Brain microvascular endothelial cell (primary cell): ENCODE results near the gene RSBN1L.

ENCODE experiments used
- DNase-seq: peaks from one replicate; pipeline ENCODE4 v3.0.0-alpha.2; 2020
- H3K27ac ChIP-seq: fragments of 250-450 bp; sonication (Bioruptor Pico); 2 replicates; pipeline ENCODE4 v1.5.1; 2020; ENCODE audit warnings: mild to moderate bottlenecking, moderate library complexity
- H3K27me3 ChIP-seq: fragments of 250-450 bp; sonication (Bioruptor Pico); replicated peaks from 2 replicates; pipeline ENCODE4 v1.5.1; 2020; ENCODE audit warnings: mild to moderate bottlenecking
- H3K36me3 ChIP-seq: fragments of 250-450 bp; sonication (Bioruptor Pico); replicated peaks from 2 replicates; pipeline ENCODE4 v1.5.1; 2020; ENCODE audit warnings: mild to moderate bottlenecking
- H3K4me3 ChIP-seq: 2 replicates; pipeline ENCODE4 v1.5.1; 2011; ENCODE audit warnings: low read depth, mild to moderate bottlenecking, control low read depth, low read length, moderate library complexity
- CTCF ChIP-seq: IDR thresholded peaks from 2 replicates; pipeline ENCODE4 v1.5.1; 2011; ENCODE audit warnings: low read depth, mild to moderate bottlenecking, moderate library complexity, low read length, control low read depth, inconsistent platforms; ENCODE audit errors: missing control alignments
- in situ Hi-C: cut with HindIII; loops from 2 replicates; pipeline ENCODE4 v1.10.0; 2017; ENCODE audit warnings: low sequenced_read_pairs, low pct_ligation_motif_present

Gene RSBN1L

GRCh38 chr7:77757589-77757988 is 61.3 kb downstream of the RSBN1L start:
- H3K27me3 ChIP-seq = no peaks in the 10 kb centered on the region
- no peak overlapping the region for H3K27ac ChIP-seq
- H3K4me3 ChIP-seq = no peak overlapping the region
- in situ Hi-C loops = loop anchor here (25.0 kb wide), 1 partner anchor 95 kb away; no protein-coding TSS in a partner anchor
- TF ChIP-seq CTCF = no peak
- DNase-seq = no peak
- no peaks in the 10 kb centered on the region for H3K36me3 ChIP-seq

GRCh38 chr7:77759294-77759889 is 63.1 kb downstream of the RSBN1L start:
- peak; percentile 81 for DNase-seq
- TF ChIP-seq CTCF = peak; percentile 74
- Histone ChIP-seq H3K36me3 (no peaks in the 10 kb centered on the region), H3K27me3 (no peaks in the 10 kb centered on the region), H3K4me3 (no peak overlapping the region), H3K27ac (no peak overlapping the region)
- in situ Hi-C loops = loop anchor here (25.0 kb wide), 1 partner anchor 97 kb away; no protein-coding TSS in a partner anchor

GRCh38 chr7:77760809-77761453 is 64.7 kb downstream of the RSBN1L start:
- no peak for TF ChIP-seq CTCF
- in situ Hi-C loops = loop anchor here (25.0 kb wide), 1 partner anchor 99 kb away; no protein-coding TSS in a partner anchor
- DNase-seq = no peak
- Histone ChIP-seq H3K27me3 (no peaks in the 10 kb centered on the region), H3K4me3 (no peak overlapping the region), H3K27ac (no peak overlapping the region), H3K36me3 (no peaks in the 10 kb centered on the region)

GRCh38 chr7:77765481-77765880 is 69.2 kb downstream of the RSBN1L start:
- no peak overlapping the region for H3K4me3 ChIP-seq
- DNase-seq = no peak
- no peak for TF ChIP-seq CTCF
- H3K36me3 ChIP-seq = no peaks in the 10 kb centered on the region
- in situ Hi-C loops = loop anchor here (25.0 kb wide), 1 partner anchor 103 kb away; no protein-coding TSS in a partner anchor
- H3K27me3 ChIP-seq = no peaks in the 10 kb centered on the region
- H3K27ac ChIP-seq = no peak overlapping the region

GRCh38 chr7:77765906-77766800 is 69.9 kb downstream of the RSBN1L start:
- no peaks in the 10 kb centered on the region for H3K27me3 ChIP-seq
- TF ChIP-seq CTCF = no peak
- in situ Hi-C loops = loop anchor here (25.0 kb wide), 1 partner anchor 104 kb away; no protein-coding TSS in a partner anchor
- no peak overlapping the region for H3K27ac ChIP-seq
- no peak overlapping the region for H3K4me3 ChIP-seq
- H3K36me3 ChIP-seq = no peaks in the 10 kb centered on the region
- DNase-seq = no peak
